ENCODE results near the gene UPK3BL2.
"Not testable (repeated sequence)": the region's sequence is repeated elsewhere in the genome, so short reads cannot be mapped to it uniquely, and the experiment has no call there.

GRCh38 chr7:102527822-102528793, 15.4 kb downstream of the UPK3BL2 start:
- not testable (repeated sequence) for TF ChIP-seq CTCF, POLR2A (IDR thresholded peaks at IDR 0.05)

Data from prostate gland (tissue), 2 donors.